ENCODE measurements around the gene ATP10D.

DNA sequence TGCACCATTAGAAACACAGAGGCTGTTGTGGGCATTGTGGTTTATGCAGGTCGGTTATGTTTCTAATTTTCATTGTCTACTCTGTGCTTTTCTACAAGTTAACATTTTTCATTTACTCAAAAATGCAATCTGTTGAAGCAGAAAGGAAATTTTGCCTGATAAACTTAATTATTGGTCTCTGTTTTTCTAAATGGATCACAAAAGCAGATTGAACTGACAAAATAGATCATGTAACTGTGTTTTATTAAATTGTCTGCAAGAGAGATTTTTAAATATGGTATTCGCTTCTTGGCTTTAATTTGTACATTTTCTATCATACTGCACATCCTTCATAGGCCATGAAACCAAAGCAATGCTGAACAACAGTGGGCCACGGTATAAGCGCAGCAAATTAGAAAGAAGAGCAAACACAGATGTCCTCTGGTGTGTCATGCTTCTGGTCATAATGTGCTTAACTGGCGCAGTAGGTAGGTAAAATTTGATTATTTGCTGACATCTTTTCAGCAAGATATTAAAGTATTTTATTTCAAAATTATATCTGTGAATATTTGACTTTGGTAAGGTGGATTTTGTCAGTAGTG is 50.6 kb downstream of the ATP10D start:
- TF ChIP-seq, protein P1, sequence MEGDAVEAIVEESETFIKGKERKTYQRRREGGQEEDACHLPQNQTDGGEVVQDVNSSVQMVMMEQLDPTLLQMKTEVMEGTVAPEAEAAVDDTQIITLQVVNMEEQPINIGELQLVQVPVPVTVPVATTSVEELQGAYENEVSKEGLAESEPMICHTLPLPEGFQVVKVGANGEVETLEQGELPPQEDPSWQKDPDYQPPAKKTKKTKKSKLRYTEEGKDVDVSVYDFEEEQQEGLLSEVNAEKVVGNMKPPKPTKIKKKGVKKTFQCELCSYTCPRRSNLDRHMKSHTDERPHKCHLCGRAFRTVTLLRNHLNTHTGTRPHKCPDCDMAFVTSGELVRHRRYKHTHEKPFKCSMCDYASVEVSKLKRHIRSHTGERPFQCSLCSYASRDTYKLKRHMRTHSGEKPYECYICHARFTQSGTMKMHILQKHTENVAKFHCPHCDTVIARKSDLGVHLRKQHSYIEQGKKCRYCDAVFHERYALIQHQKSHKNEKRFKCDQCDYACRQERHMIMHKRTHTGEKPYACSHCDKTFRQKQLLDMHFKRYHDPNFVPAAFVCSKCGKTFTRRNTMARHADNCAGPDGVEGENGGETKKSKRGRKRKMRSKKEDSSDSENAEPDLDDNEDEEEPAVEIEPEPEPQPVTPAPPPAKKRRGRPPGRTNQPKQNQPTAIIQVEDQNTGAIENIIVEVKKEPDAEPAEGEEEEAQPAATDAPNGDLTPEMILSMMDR (IDR thresholded peaks at IDR 0.05): no peak
- no peak for TF ChIP-seq POLR2AphosphoS5 (IDR thresholded peaks at IDR 0.05)
- no peak for TF ChIP-seq POLR2A (IDR thresholded peaks at IDR 0.05)
- TF ChIP-seq EP300 (IDR thresholded peaks at IDR 0.05): no peak
